GM23248 (cell line): ENCODE data around the gene HEPHL1. TPM values are rescaled to one million over a fixed set of nuclear protein-coding genes. Genes with fewer than 3 reads are reported as not detected.

ENCODE experiments used
- DNase-seq: peaks from one replicate; pipeline ENCODE4 v3.0.0-alpha.2; 2015
- H2AFZ ChIP-seq: fragments of 200-600 bp; sonication (generic); 2 replicates; pipeline ENCODE4 v1.6.1; 2016; ENCODE audit warnings: antibody characterized with exemption
- H3F3A ChIP-seq: fragments of 200-600 bp; sonication (generic); 2 replicates; pipeline ENCODE4 v1.6.1; 2016; ENCODE audit warnings: mild to moderate bottlenecking, antibody characterized with exemption, mixed run types; ENCODE audit not compliant: insufficient read depth
- H3K27ac ChIP-seq: fragments of 200-600 bp; sonication (generic); 2 replicates; pipeline ENCODE4 v1.5.1; 2016; ENCODE audit warnings: mild to moderate bottlenecking
- H3K27me3 ChIP-seq: fragments of 200-600 bp; sonication (generic); replicated peaks from 2 replicates; pipeline ENCODE4 v1.6.1; 2016; ENCODE audit warnings: mild to moderate bottlenecking; ENCODE audit not compliant: insufficient read depth
- H3K36me3 ChIP-seq: fragments of 200-600 bp; sonication (generic); 2 replicates; pipeline ENCODE4 v1.6.1; 2016; ENCODE audit warnings: low read depth, mild to moderate bottlenecking
- H3K4me1 ChIP-seq: fragments of 200-600 bp; sonication (generic); 2 replicates; pipeline ENCODE4 v1.6.1; 2016; ENCODE audit warnings: mild to moderate bottlenecking; ENCODE audit not compliant: insufficient read depth
- H3K4me2 ChIP-seq: fragments of 200-600 bp; sonication (generic); one replicate; pipeline ENCODE4 v1.6.1; 2016; ENCODE audit warnings: mild to moderate bottlenecking; ENCODE audit not compliant: unreplicated experiment
- H3K4me3 ChIP-seq: fragments of 200-600 bp; sonication (generic); 2 replicates; pipeline ENCODE4 v1.5.1; 2016; ENCODE audit warnings: mild to moderate bottlenecking
- H3K79me2 ChIP-seq: fragments of 200-600 bp; sonication (generic); 2 replicates; pipeline ENCODE4 v1.6.1; 2016; ENCODE audit warnings: mild to moderate bottlenecking; ENCODE audit not compliant: insufficient read depth
- H3K9ac ChIP-seq: fragments of 200-600 bp; sonication (generic); 2 replicates; pipeline ENCODE4 v1.6.1; 2016; ENCODE audit warnings: mild to moderate bottlenecking
- H3K9me2 ChIP-seq: fragments of 200-600 bp; sonication (generic); 2 replicates; pipeline ENCODE4 v1.6.1; 2016; ENCODE audit warnings: mixed run types, mild to moderate bottlenecking, moderate library complexity; ENCODE audit not compliant: insufficient read depth
- H3K9me3 ChIP-seq: fragments of 200-600 bp; sonication (generic); one replicate; pipeline ENCODE4 v1.6.1; 2017; ENCODE audit warnings: low read depth
- H4K20me1 ChIP-seq: fragments of 200-600 bp; sonication (generic); 2 replicates; pipeline ENCODE4 v1.6.0; 2016; ENCODE audit not compliant: insufficient read depth
- EZH2 ChIP-seq: fragments of 200-600 bp; sonication (generic); IDR thresholded peaks from 2 replicates; pipeline ENCODE4 v1.6.1; 2018; ENCODE audit warnings: antibody characterized with exemption, mild to moderate bottlenecking; ENCODE audit not compliant: insufficient read depth, poor library complexity, severe bottlenecking
- EZH2phosphoT487 ChIP-seq: fragments of 200-600 bp; sonication (generic); IDR thresholded peaks from 2 replicates; pipeline ENCODE4 v1.6.1; 2018; ENCODE audit warnings: antibody characterized with exemption, moderate library complexity, mild to moderate bottlenecking, low read depth; ENCODE audit not compliant: insufficient read depth
- WGBS, 2 experiments: methylation state at CpG; one replicate each; pipeline ENCODE4 v1.1.6; 2015 to 2017; ENCODE audit warnings: low lambda C conversion rate in 2 of 2, low coverage in 1 of 2; ENCODE audit errors: missing lambda C conversion rate in 2 of 2; 5-methylcytosine and 5-hydroxymethylcytosine counted together
- in situ Hi-C: fragments of 300-500 bp; cut with MboI; formaldehyde crosslinking; loops from 2 replicates; pipeline ENCODE4 v1.15.0; 2020
- polyA plus RNA-seq: library from polyadenylated mRNA; unstranded; fragments of >200 nt; fragmentation: Nextera tagmentation; extraction: Ambion mirVana; gene quantifications from 2 replicates; pipeline ENCODE4 v1.2.1, GENCODE V29; 2016
- total RNA-seq: library from RNA; depleted of rRNA; stranded (reverse); fragments of >200 nt; shearing (Covaris generic); gene quantifications from 2 replicates; pipeline ENCODE4 v1.2.3, GENCODE V29; 2014

Gene HEPHL1
- total and polyA plus RNA-seq, 2 experiments from 2014 or later = not detected

- Histone ChIP-seq H3K36me3 (no peaks in the 10 kb centered on the region), H3K4me2 (no peak overlapping the region), H4K20me1 (no peaks in the 10 kb centered on the region), H3K9me2 (no peaks in the 10 kb centered on the region), H3F3A (no peaks in the 10 kb centered on the region), H3K27me3 (no peaks in the 10 kb centered on the region; the same call in 1 of the 2 replicates), H3K27ac (no peak overlapping the region), H3K9me3 (no peaks in the 10 kb centered on the region), H2AFZ (no peak overlapping the region), H3K4me1 (no peaks in the 10 kb centered on the region), H3K9ac (no peak overlapping the region), H3K4me3 (no peak overlapping the region), H3K79me2 (no peaks in the 10 kb centered on the region)
- WGBS, 2 experiments = 5 to 18% methylated on average over 2 of the region's 2 CpGs
- in situ Hi-C loops = no loop called here
- no peak for DNase-seq
- TF ChIP-seq EZH2phosphoT487 = no peak
- no peak for TF ChIP-seq EZH2
Measured at GRCh38 chr11:94062360-94062759, 41.2 kb downstream of the HEPHL1 start.

GRCh38 chr11:94066901-94067429, 45.8 kb downstream of the HEPHL1 start:
- H3K27me3 ChIP-seq = no peaks in the 10 kb centered on the region; the same call in 1 of the 2 replicates
- no peaks in the 10 kb centered on the region for H3F3A ChIP-seq
- TF ChIP-seq EZH2 (no peak), EZH2phosphoT487 (no peak)
- in situ Hi-C loops = no loop called here
- H3K4me3 ChIP-seq = no peak overlapping the region
- DNase-seq = no peak
- no peaks in the 10 kb centered on the region for H3K9me3 ChIP-seq
- no peaks in the 10 kb centered on the region for H3K4me1 ChIP-seq
- no peaks in the 10 kb centered on the region for H3K9me2 ChIP-seq
- H3K27ac ChIP-seq = no peak overlapping the region
- H3K4me2 ChIP-seq = no peak overlapping the region
- no peaks in the 10 kb centered on the region for H3K79me2 ChIP-seq
- no peaks in the 10 kb centered on the region for H3K36me3 ChIP-seq
- no peak overlapping the region for H2AFZ ChIP-seq
- no peaks in the 10 kb centered on the region for H4K20me1 ChIP-seq
- H3K9ac ChIP-seq = no peak overlapping the region
- 3 to 6% methylated on average over 3 of the region's 3 CpGs for WGBS, 2 experiments

DNA sequence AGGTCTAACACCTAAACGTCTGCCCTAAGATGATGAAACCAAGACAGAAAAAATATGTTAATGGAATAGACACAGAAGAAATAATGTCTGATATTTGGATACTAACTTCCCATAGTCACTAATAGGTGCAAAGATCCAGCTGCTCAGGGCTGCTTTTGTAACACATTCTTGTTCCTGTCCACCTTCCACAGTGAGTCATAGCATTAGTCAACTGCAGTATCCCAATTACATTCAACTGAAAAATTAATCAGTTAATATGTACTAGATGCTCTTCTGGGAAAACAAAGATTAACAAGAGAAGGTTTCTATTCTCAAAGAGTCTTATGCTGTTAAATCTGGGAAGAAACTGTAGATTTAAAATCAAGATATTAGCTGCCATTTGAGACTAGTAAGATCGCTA, 47.6 kb downstream of the HEPHL1 start:
- no peak overlapping the region for H3K27ac ChIP-seq
- no peak overlapping the region for H2AFZ ChIP-seq
- no peaks in the 10 kb centered on the region for H3K36me3 ChIP-seq
- TF ChIP-seq EZH2phosphoT487 (no peak), EZH2 (no peak)
- H3F3A ChIP-seq = no peaks in the 10 kb centered on the region
- DNase-seq = peak; percentile 2
- in situ Hi-C loops = no loop called here
- H3K4me2 ChIP-seq = no peak overlapping the region
- no peaks in the 10 kb centered on the region for H3K9me3 ChIP-seq
- H3K79me2 ChIP-seq = no peaks in the 10 kb centered on the region
- H3K9ac ChIP-seq = no peak overlapping the region
- no peaks in the 10 kb centered on the region; the same call in 1 of the 2 replicates for H3K27me3 ChIP-seq
- 54% methylated on average over 2 of the region's 2 CpGs for WGBS, 2 experiments
- H3K4me3 ChIP-seq = no peak overlapping the region
- no peaks in the 10 kb centered on the region for H3K4me1 ChIP-seq
- H3K9me2 ChIP-seq = no peaks in the 10 kb centered on the region
- H4K20me1 ChIP-seq = no peaks in the 10 kb centered on the region

GRCh38 chr11:94077552-94078293, 56.6 kb downstream of the HEPHL1 start:
- Histone ChIP-seq H3K9me2 (no peaks in the 10 kb centered on the region), H3F3A (no peaks in the 10 kb centered on the region), H3K9me3 (no peaks in the 10 kb centered on the region), H4K20me1 (no peaks in the 10 kb centered on the region), H3K79me2 (no peaks in the 10 kb centered on the region), H3K9ac (no peak overlapping the region), H3K27ac (no peak overlapping the region), H3K4me1 (no peaks in the 10 kb centered on the region), H3K27me3 (no peaks in the 10 kb centered on the region; the same call in 1 of the 2 replicates), H2AFZ (no peak overlapping the region), H3K4me2 (no peak overlapping the region), H3K4me3 (no peak overlapping the region), H3K36me3 (no peaks in the 10 kb centered on the region)
- 20 to 27% methylated on average over 2 of the region's 2 CpGs for WGBS, 2 experiments
- DNase-seq = no peak
- no peak for TF ChIP-seq EZH2phosphoT487
- no peak for TF ChIP-seq EZH2
- in situ Hi-C loops = no loop called here
